HepG2 (cell line): ENCODE measurements around the gene PSD4. TPM values are rescaled to one million over a fixed set of nuclear protein-coding genes. Genes with fewer than 3 reads are reported as not detected.

Source experiments
- DNMT1 ChIP-seq: sonication (generic); formaldehyde crosslinking; IDR thresholded peaks from 2 replicates; pipeline ENCODE4 v1.5.1; 2020; ENCODE audit warnings: mild to moderate bottlenecking, missing genetic modification reagents
- HES4 ChIP-seq: sonication (generic); formaldehyde crosslinking; IDR thresholded peaks from 2 replicates; pipeline ENCODE4 v1.9.0; 2021; ENCODE audit warnings: mild to moderate bottlenecking, missing genetic modification reagents, borderline replicate concordance
- NAIF1 ChIP-seq: sonication (generic); formaldehyde crosslinking; IDR thresholded peaks from 2 replicates; pipeline ENCODE4 v1.5.0; 2020; ENCODE audit warnings: mild to moderate bottlenecking, missing genetic modification reagents, borderline replicate concordance
- NR0B2 ChIP-seq: sonication (generic); formaldehyde crosslinking; IDR thresholded peaks from 2 replicates; pipeline ENCODE4 v1.4.0; 2020; ENCODE audit warnings: mild to moderate bottlenecking, missing genetic modification reagents
- SMAD3 ChIP-seq: sonication (generic); formaldehyde crosslinking; IDR thresholded peaks from 2 replicates; pipeline ENCODE4 v1.4.0; 2020; ENCODE audit warnings: missing genetic modification reagents
- STAG1 ChIP-seq: sonication (generic); formaldehyde crosslinking; IDR thresholded peaks from 2 replicates; pipeline ENCODE4 v1.4.0; 2020; ENCODE audit warnings: missing genetic modification reagents
- USF2 ChIP-seq, 2 experiments: sonication (generic) in 1 of 2; formaldehyde crosslinking in 1 of 2; IDR thresholded peaks; 2 replicates each; pipeline versions ENCODE4 v1.5.1 to v1.6.1; 2011 to 2020; ENCODE audit warnings: borderline replicate concordance in 1 of 2, low read depth in 1 of 2, low read length in 1 of 2, mild to moderate bottlenecking in 1 of 2, missing genetic modification reagents in 1 of 2, moderate library complexity in 1 of 2
- YEATS4 ChIP-seq: sonication (generic); formaldehyde crosslinking; IDR thresholded peaks from 2 replicates; pipeline ENCODE4 v1.4.0; 2020; ENCODE audit warnings: missing genetic modification reagents, borderline replicate concordance
- ZBED4 ChIP-seq: sonication (generic); formaldehyde crosslinking; IDR thresholded peaks from 2 replicates; pipeline ENCODE4 v1.4.0; 2020; ENCODE audit warnings: missing genetic modification reagents, borderline replicate concordance
- ZFX ChIP-seq: sonication (generic); formaldehyde crosslinking; IDR thresholded peaks from 2 replicates; pipeline ENCODE4 v1.4.0; 2020; ENCODE audit warnings: mild to moderate bottlenecking, low read depth, missing genetic modification reagents, moderate library complexity
- ZNF30 ChIP-seq: sonication (generic); formaldehyde crosslinking; IDR thresholded peaks from 2 replicates; pipeline ENCODE4 v1.5.0; 2020; ENCODE audit warnings: mild to moderate bottlenecking, missing genetic modification reagents
- ZNF33B ChIP-seq: sonication (generic); formaldehyde crosslinking; IDR thresholded peaks from 2 replicates; pipeline ENCODE4 v1.5.1; 2020; ENCODE audit warnings: mild to moderate bottlenecking, missing genetic modification reagents
- ZNF431 ChIP-seq: sonication (generic); formaldehyde crosslinking; IDR thresholded peaks from 2 replicates; pipeline ENCODE4 v1.9.0; 2022; ENCODE audit warnings: missing genetic modification reagents, low read depth, mild to moderate bottlenecking, borderline replicate concordance
- ZNF724P ChIP-seq: sonication (generic); formaldehyde crosslinking; IDR thresholded peaks from 2 replicates; pipeline ENCODE4 v1.8.0; 2022; ENCODE audit warnings: missing genetic modification reagents, borderline replicate concordance
- ZNF772 ChIP-seq: sonication (generic); formaldehyde crosslinking; IDR thresholded peaks from 2 replicates; pipeline ENCODE4 v1.5.0; 2020; ENCODE audit warnings: mild to moderate bottlenecking, missing genetic modification reagents
- polyA plus RNA-seq, 8 experiments: library from polyadenylated mRNA; depleted of rRNA in 3 of 8; stranded (reverse) in 7 of 8; unstranded in 1 of 8; fragments of >200 nt; fragmentation: Illumina TruSeq in 4 of 8; extraction: Trizol in 4 of 8; gene quantifications; 2 replicates each; pipeline versions ENCODE4 v1.2.1 to v1.2.3, GENCODE V29; 2011 to 2016; ENCODE audit warnings: low read depth in 4 of 8, missing spikeins in 1 of 8, mixed read lengths in 1 of 8; ENCODE audit not compliant: insufficient read depth in 1 of 8
- total RNA-seq, 5 experiments: library from RNA; depleted of rRNA; stranded (reverse); fragments of >200 nt; fragmentation: Illumina TruSeq; extraction: Trizol; gene quantifications; 2 replicates each; pipeline ENCODE4 v1.2.3, GENCODE V29; 2016; ENCODE audit warnings: low read depth in 1 of 5
- TF ChIP-seq, protein P1 (sequence below): sonication (generic); formaldehyde crosslinking; IDR thresholded peaks from 2 replicates; pipeline ENCODE4 v1.5.0; 2020; ENCODE audit warnings: mild to moderate bottlenecking, missing genetic modification reagents

PSD4 gene
- total and polyA plus RNA-seq, 2 of the 13 experiments (the other 11 are each of a cell fraction or from before 2014, with no cell fraction given), result 5.8 to 9.4 TPM

DNA sequence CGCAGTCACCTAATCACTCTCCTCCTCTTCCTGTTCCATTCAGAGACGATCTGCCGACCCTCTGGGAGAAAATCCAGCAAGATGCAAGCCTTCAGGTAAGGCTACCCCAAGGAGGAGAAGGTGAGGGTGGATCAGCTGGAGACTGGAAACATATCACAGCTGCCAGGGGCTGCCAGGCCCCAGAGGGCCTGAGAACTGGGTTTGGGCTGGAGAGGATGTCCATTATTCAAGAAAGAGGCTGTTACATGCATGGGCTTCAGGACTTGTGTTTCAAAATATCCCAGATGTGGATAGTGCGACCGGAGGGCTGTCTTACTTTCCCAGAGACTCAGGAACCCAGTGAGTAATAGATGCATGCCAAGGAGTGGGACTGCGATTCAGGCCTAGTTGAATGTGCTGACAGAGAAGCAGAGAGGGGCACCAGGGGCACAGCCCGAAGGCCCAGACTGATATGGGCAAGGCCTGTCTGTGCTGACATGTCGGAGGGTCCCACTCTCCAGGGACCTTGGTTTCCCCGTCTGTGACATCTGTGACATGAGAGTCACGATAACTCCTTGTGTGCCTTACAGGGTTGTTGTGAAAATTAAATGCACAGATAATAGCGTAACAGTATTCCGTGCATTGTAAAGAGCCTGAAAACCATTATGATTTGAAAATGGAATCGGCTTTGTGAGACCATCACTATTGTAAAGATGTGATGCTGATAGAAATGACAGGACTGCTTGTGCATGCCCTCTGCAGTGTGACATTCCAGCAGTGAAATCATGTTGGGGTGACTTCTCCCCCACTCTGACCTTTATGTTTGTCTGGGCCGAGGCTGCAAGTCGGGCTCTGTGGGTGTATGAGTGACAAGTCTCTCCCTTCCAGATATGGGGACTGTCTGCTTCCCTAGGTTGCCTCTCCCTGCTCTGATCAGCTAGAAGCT is 45.9 kb upstream of the PSD4 start (continued):
- no peak for TF ChIP-seq NR0B2 (CRISPR knock-in tag)
- 0 out of 2 replicates have a peak, but pooled peaks have one; percentile 52 for TF ChIP-seq ZNF724P
- peak; percentile 47; the same call in 1 of the 2 replicates for TF ChIP-seq ZNF431 (CRISPR knock-in tag)
- peak; percentile 82 for TF ChIP-seq ZFX
- no peak for TF ChIP-seq USF2 (IDR thresholded peaks at IDR 0.05; ENCODE audit: low read depth, low read length)
- TF ChIP-seq USF2 (CRISPR knock-in tag; IDR thresholded peaks at IDR 0.05; ENCODE audit: borderline replicate concordance), result no peak
- 0 out of 2 replicates have a peak, but pooled peaks have one; percentile 7 for TF ChIP-seq NAIF1 (CRISPR knock-in tag)
- TF ChIP-seq STAG1 (CRISPR knock-in tag), result 0 out of 2 replicates have a peak, but pooled peaks have one; percentile 2
- peak; percentile 49; the same call in 1 of the 2 replicates for TF ChIP-seq HES4 (CRISPR knock-in tag)
- 0 out of 2 replicates have a peak, but pooled peaks have one; percentile 9 for TF ChIP-seq SMAD3
- TF ChIP-seq DNMT1 (CRISPR knock-in tag), result peak; percentile 50; the same call in 1 of the 2 replicates
- 0 out of 2 replicates have a peak, but pooled peaks have one; percentile 37 for TF ChIP-seq ZNF772 (CRISPR knock-in tag)
- no peak for TF ChIP-seq YEATS4 (CRISPR knock-in tag)
- 0 out of 2 replicates have a peak, but pooled peaks have one; percentile 14 for TF ChIP-seq ZBED4
- TF ChIP-seq, protein P1, sequence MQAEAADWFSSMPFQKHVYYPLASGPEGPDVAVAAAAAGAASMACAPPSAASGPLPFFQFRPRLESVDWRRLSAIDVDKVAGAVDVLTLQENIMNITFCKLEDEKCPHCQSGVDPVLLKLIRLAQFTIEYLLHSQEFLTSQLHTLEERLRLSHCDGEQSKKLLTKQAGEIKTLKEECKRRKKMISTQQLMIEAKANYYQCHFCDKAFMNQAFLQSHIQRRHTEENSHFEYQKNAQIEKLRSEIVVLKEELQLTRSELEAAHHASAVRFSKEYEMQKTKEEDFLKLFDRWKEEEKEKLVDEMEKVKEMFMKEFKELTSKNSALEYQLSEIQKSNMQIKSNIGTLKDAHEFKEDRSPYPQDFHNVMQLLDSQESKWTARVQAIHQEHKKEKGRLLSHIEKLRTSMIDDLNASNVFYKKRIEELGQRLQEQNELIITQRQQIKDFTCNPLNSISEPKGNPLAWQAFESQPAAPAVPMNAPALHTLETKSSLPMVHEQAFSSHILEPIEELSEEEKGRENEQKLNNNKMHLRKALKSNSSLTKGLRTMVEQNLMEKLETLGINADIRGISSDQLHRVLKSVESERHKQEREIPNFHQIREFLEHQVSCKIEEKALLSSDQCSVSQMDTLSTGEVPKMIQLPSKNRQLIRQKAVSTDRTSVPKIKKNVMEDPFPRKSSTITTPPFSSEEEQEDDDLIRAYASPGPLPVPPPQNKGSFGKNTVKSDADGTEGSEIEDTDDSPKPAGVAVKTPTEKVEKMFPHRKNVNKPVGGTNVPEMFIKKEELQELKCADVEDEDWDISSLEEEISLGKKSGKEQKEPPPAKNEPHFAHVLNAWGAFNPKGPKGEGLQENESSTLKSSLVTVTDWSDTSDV, result peak; percentile 66; the same call in 1 of the 2 replicates
- TF ChIP-seq ZNF30 (CRISPR knock-in tag), result peak; percentile 20; the same call in 1 of the 2 replicates
- peak; percentile 44; the same call in 1 of the 2 replicates for TF ChIP-seq ZNF33B (CRISPR knock-in tag)
